GM12872 (cell line): ENCODE results near the gene SLC8A2.

Experiments
- CTCF ChIP-seq: IDR thresholded peaks from 3 replicates; pipeline ENCODE4 v1.5.1; 2011; ENCODE audit warnings: low read depth, mild to moderate bottlenecking, low read length, moderate library complexity; ENCODE audit not compliant: insufficient read depth

SLC8A2 gene

GRCh38 chr19:47446534-47447469 lies 24.9 kb downstream of the SLC8A2 start:
- TF ChIP-seq CTCF, result no peak

- no peak for TF ChIP-seq CTCF
Measured at GRCh38 chr19:47445937-47446402, 25.7 kb downstream of the SLC8A2 start.

- TF ChIP-seq CTCF, result no peak
Measured at GRCh38 chr19:47445527-47445926, 26.2 kb downstream of the SLC8A2 start.

- no peak for TF ChIP-seq CTCF
Measured at GRCh38 chr19:47444388-47444821, 27.3 kb downstream of the SLC8A2 start.

GRCh38 chr19:47443331-47443730 lies 28.4 kb downstream of the SLC8A2 start:
- no peak for TF ChIP-seq CTCF

GRCh38 chr19:47438793-47439220 lies 32.9 kb downstream of the SLC8A2 start:
- TF ChIP-seq CTCF, result no peak

GRCh38 chr19:47437500-47437899 lies 34.2 kb downstream of the SLC8A2 start:
- TF ChIP-seq CTCF, result no peak
